NCI-H1694 (cell line): ENCODE measurements around the gene GEN1.
A peak's percentile ranks its signal among the peaks of the same experiment; 100 is the strongest.

Experiments
- DNase-seq: peaks from one replicate; lab custom pipeline; 2025; lab: John Stamatoyannopoulos, UW

GEN1 gene

GRCh38 chr2:17753803-17754663 is at the start of gene GEN1, which contains the start of gene SMC6:
TSS of gene GEN1 (plus strand) at chr2:17754138. CDS start at chr2:17759944, 5,806 bp downstream.
TSS of gene SMC6 (minus strand) at chr2:17753810. CDS start at chr2:17745946, 7,864 bp downstream.
- DNase-seq = peak; percentile 94

GRCh38 chr2:17706845-17707244 is 47.1 kb upstream of the GEN1 start:
- no peak for DNase-seq

GRCh38 chr2:17708501-17708900 is 45.4 kb upstream of the GEN1 start:
- no peak for DNase-seq

GRCh38 chr2:17709897-17710296 is 44.0 kb upstream of the GEN1 start:
- DNase-seq = no peak

- no peak for DNase-seq
Measured at GRCh38 chr2:17710547-17711248, 43.2 kb upstream of the GEN1 start.

GRCh38 chr2:17713291-17713690 is 40.6 kb upstream of the GEN1 start:
- no peak for DNase-seq

GRCh38 chr2:17717666-17718065 is 36.3 kb upstream of the GEN1 start:
- no peak for DNase-seq

GRCh38 chr2:17718689-17719088 is 35.2 kb upstream of the GEN1 start:
- DNase-seq = no peak

GRCh38 chr2:17719562-17720371 is 34.2 kb upstream of the GEN1 start:
- peak; percentile 44 for DNase-seq

- no peak for DNase-seq
Measured at GRCh38 chr2:17728210-17728609, 25.7 kb upstream of the GEN1 start.

- no peak for DNase-seq
Measured at GRCh38 chr2:17729880-17730279, 24.1 kb upstream of the GEN1 start.

GRCh38 chr2:17733599-17733998 is 20.3 kb upstream of the GEN1 start:
- no peak for DNase-seq

GRCh38 chr2:17735864-17736263 is 18.1 kb upstream of the GEN1 start:
- DNase-seq = no peak

GRCh38 chr2:17736989-17737388 is 16.9 kb upstream of the GEN1 start:
- no peak for DNase-seq

- DNase-seq = no peak
Measured at GRCh38 chr2:17740203-17740602, 13.7 kb upstream of the GEN1 start.

GRCh38 chr2:17747684-17748452 is 6.1 kb upstream of the GEN1 start:
- DNase-seq = no peak

- DNase-seq = no peak
Measured at GRCh38 chr2:17748745-17749144, 5.2 kb upstream of the GEN1 start.

- DNase-seq = no peak
Measured at GRCh38 chr2:17749753-17750438, 4.0 kb upstream of the GEN1 start.

GRCh38 chr2:17752246-17752645 is 1.7 kb upstream of the GEN1 start:
- no peak for DNase-seq

GRCh38 chr2:17752892-17753802 is 791 bp upstream of the GEN1 start:
- peak; percentile 38 for DNase-seq
